ENCODE results near the gene HMGCR. TPM values are rescaled to one million over a fixed set of nuclear protein-coding genes. Genes with fewer than 3 reads are reported as not detected.

HMGCR gene
- total RNA-seq, 2 donors from 2014 or later, result 49.9 to 53.1 TPM

Other genes starting within 250 kb of the HMGCR start
- gene ANKRD31, start 100.3 kb upstream of the HMGCR start, total RNA-seq, result under 1 TPM; 0.34 to 0.47 TPM
- gene CERT1, start 174.4 kb downstream of the HMGCR start, total RNA-seq, result 10 to 100 TPM; 30.3 to 32.5 TPM
- 10 to 100 TPM; 35.4 to 44.7 TPM for gene POLK, start 174.7 kb downstream of the HMGCR start, total RNA-seq

Data from activated naive CD4-positive, alpha-beta T cell treated with anti-CD3 and anti-CD28 coated beads, Interleukin-2, amount 50 U/mL, for 72 hours (primary cell).